Prostate gland (tissue), 2 donors: ENCODE measurements around the gene HTR2A. TPM values are rescaled to one million over a fixed set of nuclear protein-coding genes. Genes with fewer than 3 reads are reported as not detected.

Source experiments
- DNase-seq: peaks from one replicate; pipeline ENCODE4 v3.0.0-alpha.2; 2019; ENCODE audit warnings: low spot score
- H3K27ac ChIP-seq, 2 donors: fragments of 200-600 bp; sonication (generic); 2 replicates each; pipeline ENCODE4 v1.5.1; 2017 to 2019
- H3K27me3 ChIP-seq: fragments of 200-600 bp; sonication (generic); replicated peaks from 2 replicates; pipeline ENCODE4 v1.5.1; 2019; ENCODE audit not compliant: insufficient read depth
- H3K36me3 ChIP-seq, 2 donors: fragments of 200-600 bp; sonication (generic); 1 replicate in 1 of 2; 2 replicates in 1 of 2; pipeline versions ENCODE4 v1.5.1 to v1.8.1; 2017 to 2019
- H3K4me1 ChIP-seq: fragments of 200-600 bp; sonication (generic); replicated peaks from 2 replicates; pipeline ENCODE4 v1.5.1; 2019
- H3K4me3 ChIP-seq, 2 donors: fragments of 200-600 bp; sonication (generic); 2 replicates each; pipeline ENCODE4 v1.5.1; 2017 to 2019
- H3K9me3 ChIP-seq: fragments of 200-600 bp; sonication (generic); 2 replicates; pipeline ENCODE4 v1.5.1; 2017
- POLR2A ChIP-seq: fragments of 450-650 bp; IDR thresholded peaks from one replicate; pipeline ENCODE4 v1.6.1; 2016; ENCODE audit warnings: antibody characterized with exemption, mild to moderate bottlenecking
- POLR2AphosphoS5 ChIP-seq: sonication (generic); formaldehyde crosslinking; IDR thresholded peaks from one replicate; pipeline ENCODE4 v1.6.1; 2017; ENCODE audit warnings: antibody characterized with exemption
- WGBS: methylation state at CpG from one replicate; pipeline ENCODE4 v1.1.5; 2018; 5-methylcytosine and 5-hydroxymethylcytosine counted together
- intact Hi-C: fragments of 100-400 bp; cut with DNase I; formaldehyde crosslinking; loops from one replicate; pipeline ENCODE4 v1.14.2; 2022
- total RNA-seq, 2 donors: library from RNA; depleted of rRNA; stranded (reverse); fragments of >200 nt; gene quantifications; one replicate each; pipeline ENCODE4 v1.1.0, GENCODE V29; 2016
- TF ChIP-seq, protein P1 (sequence below), 4 experiments: fragments of 200-600 bp in 2 of 4; fragments of 450-650 bp in 2 of 4; sonication (generic) in 2 of 4; IDR thresholded peaks; 1 replicate in 3 of 4; 2 replicates in 1 of 4; pipeline ENCODE4 v1.5.1; 2016 to 2019; ENCODE audit warnings: antibody characterized with exemption in 4 of 4, mild to moderate bottlenecking in 2 of 4, moderate library complexity in 2 of 4

HTR2A gene
- total RNA-seq, 2 donors from 2014 or later, result 0.51 TPM; not detected in 1

DNA sequence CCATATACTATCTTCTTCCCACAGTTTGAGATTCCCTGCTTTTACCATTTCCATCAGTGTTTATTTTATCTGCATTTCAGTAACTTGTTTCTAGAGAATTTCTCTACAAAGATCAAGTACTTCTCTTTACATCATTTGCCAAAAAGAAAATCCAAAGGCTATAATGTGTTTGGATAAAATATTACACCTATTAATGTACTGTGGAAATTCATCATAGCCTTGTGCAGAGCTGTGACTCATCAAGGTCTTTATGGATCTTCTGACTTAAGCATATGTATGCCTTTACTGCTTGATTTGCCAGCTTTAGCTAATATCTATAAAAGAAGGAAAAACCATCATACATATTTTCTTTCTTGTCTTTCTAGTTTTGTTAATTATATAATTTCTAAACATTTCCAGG lies 9.6 kb upstream of the HTR2A start:
- Histone ChIP-seq H3K27ac (no peak overlapping the region), H3K4me1 (no peaks in the 10 kb centered on the region), H3K36me3 (no peaks in the 10 kb centered on the region), H3K9me3 (no peaks in the 10 kb centered on the region), H3K4me3 (no peak overlapping the region), H3K27me3 (no peaks in the 10 kb centered on the region)
- DNase-seq, result no peak
- no peak for TF ChIP-seq POLR2AphosphoS5
- intact Hi-C loops, result no loop called here

DNA sequence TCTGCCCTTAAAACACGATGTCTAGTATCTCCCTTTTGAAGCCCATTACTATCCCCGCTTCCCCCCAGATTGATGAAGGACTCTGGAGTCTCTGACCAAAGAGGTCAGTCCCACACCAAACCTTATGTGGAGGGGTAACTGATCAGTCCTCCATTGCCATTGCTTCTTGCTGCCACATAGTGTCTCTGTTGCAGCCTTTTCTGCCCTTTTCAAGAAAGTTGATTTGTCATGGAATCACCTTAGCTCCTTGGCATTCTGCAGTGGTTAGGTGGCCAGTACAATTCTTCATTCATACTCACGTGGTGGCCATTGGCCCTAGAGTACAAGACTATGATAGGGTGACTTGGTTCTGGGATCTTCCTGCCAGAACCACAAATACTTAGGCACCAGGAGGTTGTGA lies 8.4 kb upstream of the HTR2A start:
- TF ChIP-seq POLR2AphosphoS5 (no peak), POLR2A (no peak)
- TF ChIP-seq, protein P1, sequence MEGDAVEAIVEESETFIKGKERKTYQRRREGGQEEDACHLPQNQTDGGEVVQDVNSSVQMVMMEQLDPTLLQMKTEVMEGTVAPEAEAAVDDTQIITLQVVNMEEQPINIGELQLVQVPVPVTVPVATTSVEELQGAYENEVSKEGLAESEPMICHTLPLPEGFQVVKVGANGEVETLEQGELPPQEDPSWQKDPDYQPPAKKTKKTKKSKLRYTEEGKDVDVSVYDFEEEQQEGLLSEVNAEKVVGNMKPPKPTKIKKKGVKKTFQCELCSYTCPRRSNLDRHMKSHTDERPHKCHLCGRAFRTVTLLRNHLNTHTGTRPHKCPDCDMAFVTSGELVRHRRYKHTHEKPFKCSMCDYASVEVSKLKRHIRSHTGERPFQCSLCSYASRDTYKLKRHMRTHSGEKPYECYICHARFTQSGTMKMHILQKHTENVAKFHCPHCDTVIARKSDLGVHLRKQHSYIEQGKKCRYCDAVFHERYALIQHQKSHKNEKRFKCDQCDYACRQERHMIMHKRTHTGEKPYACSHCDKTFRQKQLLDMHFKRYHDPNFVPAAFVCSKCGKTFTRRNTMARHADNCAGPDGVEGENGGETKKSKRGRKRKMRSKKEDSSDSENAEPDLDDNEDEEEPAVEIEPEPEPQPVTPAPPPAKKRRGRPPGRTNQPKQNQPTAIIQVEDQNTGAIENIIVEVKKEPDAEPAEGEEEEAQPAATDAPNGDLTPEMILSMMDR (IDR thresholded peaks at IDR 0.05), result no peak
- H3K36me3 ChIP-seq, result no peaks in the 10 kb centered on the region
- no peaks in the 10 kb centered on the region for H3K9me3 ChIP-seq
- intact Hi-C loops, result no loop called here
- H3K4me3 ChIP-seq, result no peak overlapping the region
- H3K27me3 ChIP-seq, result no peaks in the 10 kb centered on the region
- no peak overlapping the region for H3K27ac ChIP-seq
- DNase-seq, result no peak
- WGBS, result 75% methylated on average over 3 of the region's 3 CpGs
- no peaks in the 10 kb centered on the region for H3K4me1 ChIP-seq

DNA sequence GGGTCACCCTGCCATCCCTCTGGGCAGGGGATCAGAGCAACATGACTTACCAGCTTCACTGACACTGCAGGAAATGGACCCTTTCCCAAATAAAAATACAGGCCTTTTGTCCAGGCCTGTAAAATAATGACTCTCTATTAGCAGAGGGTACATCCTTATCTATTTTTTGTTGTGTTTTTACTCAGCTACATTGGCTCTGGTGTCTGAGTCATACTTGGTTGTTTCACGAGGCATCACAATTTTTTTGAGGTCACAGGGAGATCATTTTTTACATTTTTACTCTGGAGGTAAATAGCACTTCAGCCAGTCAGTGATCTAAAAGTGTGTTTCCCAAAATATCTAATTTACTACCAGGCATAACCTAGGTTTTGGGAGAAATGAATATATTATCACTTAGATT lies 6.9 kb upstream of the HTR2A start:
- TF ChIP-seq, protein P1 (IDR thresholded peaks at IDR 0.05), result no peak
- TF ChIP-seq POLR2A (no peak), POLR2AphosphoS5 (no peak)
- Histone ChIP-seq H3K36me3 (no peaks in the 10 kb centered on the region), H3K4me3 (no peak overlapping the region), H3K27me3 (no peaks in the 10 kb centered on the region), H3K4me1 (no peaks in the 10 kb centered on the region), H3K27ac (no peak overlapping the region), H3K9me3 (no peaks in the 10 kb centered on the region)
- 33% methylated on average over 1 of the region's 1 CpG for WGBS
- DNase-seq, result no peak
- intact Hi-C loops, result no loop called here

DNA sequence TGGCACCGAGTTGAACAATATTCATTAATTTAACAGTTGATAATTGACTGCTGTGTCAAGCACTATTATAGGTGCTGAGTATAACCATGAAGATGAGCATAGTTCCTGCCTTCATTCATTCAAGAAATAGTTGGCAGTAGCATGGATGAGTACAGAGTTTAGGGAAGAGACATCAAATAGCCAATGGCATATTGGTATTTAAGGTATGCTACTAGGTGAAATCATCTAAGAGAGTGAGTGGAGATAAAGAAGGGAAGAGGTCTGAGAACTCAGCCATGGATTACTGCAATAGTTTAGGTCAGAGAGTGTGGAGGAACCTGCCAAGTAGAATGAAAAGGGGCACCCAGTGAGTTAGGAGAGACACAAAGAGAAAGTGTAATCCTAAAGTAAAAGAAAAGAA lies 4.9 kb upstream of the HTR2A start:
- Histone ChIP-seq H3K36me3 (no peaks in the 10 kb centered on the region), H3K4me1 (no peaks in the 10 kb centered on the region), H3K4me3 (no peak overlapping the region), H3K9me3 (no peaks in the 10 kb centered on the region), H3K27ac (no peak overlapping the region), H3K27me3 (no peaks in the 10 kb centered on the region)
- intact Hi-C loops, result no loop called here
- 91% methylated on average over 1 of the region's 1 CpG for WGBS
- TF ChIP-seq POLR2AphosphoS5 (no peak), POLR2A (no peak)
- TF ChIP-seq, protein P1 (IDR thresholded peaks at IDR 0.05), result no peak
- DNase-seq, result no peak

DNA sequence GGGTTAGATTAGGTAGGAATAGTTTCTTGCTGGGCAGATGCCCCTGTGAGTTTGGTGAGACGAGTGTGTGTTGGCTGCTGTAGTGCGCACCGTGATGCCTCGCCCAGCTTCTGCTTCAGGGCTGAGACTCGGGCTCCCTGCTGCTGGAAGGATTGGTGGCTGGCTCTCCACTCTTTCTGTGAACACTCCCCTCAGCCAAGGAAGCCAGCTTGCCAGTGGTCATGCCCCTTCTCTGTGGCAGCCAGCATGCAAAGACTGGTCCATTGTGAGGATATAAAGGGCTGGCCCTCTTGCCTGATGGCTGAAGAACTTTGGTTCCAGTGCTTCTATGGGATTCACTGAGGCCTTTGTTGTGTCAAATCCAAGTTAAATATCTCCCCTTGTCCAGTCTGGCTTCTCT lies 2.9 kb upstream of the HTR2A start:
- H3K4me3 ChIP-seq, result no peak overlapping the region
- no peak for DNase-seq
- H3K27me3 ChIP-seq, result no peaks in the 10 kb centered on the region
- intact Hi-C loops, result no loop called here
- no peak for TF ChIP-seq POLR2A
- TF ChIP-seq, protein P1 (IDR thresholded peaks at IDR 0.05), result no peak
- TF ChIP-seq POLR2AphosphoS5, result no peak
- H3K4me1 ChIP-seq, result no peaks in the 10 kb centered on the region
- 71% methylated on average over 5 of the region's 5 CpGs for WGBS
- H3K27ac ChIP-seq, result no peak overlapping the region
- no peaks in the 10 kb centered on the region for H3K36me3 ChIP-seq
- H3K9me3 ChIP-seq, result no peaks in the 10 kb centered on the region
